Stromal cell of bone marrow (primary cell): Measurements from ENCODE around the gene MCC.

Source experiments
- DNase-seq: peaks from one replicate; pipeline ENCODE4 v3.0.0-alpha.2; 2012; ENCODE audit warnings: low read depth

MCC gene

DNA sequence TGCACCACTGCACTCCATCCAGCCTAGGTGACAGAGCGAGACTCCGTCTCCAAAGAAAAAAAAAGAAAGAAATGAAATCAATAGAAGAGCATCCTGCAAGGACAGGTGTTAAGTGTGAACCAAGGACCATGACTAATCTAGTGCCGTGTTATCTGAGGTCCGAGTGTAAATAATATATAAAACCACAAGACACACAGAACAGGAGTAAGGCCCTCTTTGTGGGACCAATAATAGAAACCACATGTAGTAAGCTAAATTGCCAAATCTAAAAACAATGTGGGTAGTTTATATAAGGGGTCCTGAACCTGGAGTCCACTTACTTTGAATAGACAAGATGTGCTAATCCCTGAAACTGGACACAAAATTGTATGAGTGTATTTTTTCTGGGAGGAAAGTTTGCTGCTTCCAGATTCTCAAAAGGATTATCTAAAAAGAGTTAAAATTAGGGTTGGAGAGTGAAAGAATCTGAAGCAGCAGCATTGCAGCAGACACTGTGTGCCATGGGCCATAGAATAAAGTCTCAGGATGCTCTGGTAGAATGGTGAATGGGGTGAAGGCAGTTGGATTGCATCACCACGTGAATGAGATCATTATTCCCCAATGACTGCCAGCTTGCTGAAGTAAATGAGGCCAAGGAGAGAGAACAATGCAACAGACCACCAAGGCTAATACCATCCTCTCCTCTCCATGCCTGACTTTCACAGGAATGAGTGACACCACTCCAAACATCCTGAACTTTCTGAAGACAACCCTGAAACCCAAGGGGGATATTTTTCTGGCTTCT lies 288.9 kb downstream of the MCC start:
- peak; percentile 32 for DNase-seq

DNA sequence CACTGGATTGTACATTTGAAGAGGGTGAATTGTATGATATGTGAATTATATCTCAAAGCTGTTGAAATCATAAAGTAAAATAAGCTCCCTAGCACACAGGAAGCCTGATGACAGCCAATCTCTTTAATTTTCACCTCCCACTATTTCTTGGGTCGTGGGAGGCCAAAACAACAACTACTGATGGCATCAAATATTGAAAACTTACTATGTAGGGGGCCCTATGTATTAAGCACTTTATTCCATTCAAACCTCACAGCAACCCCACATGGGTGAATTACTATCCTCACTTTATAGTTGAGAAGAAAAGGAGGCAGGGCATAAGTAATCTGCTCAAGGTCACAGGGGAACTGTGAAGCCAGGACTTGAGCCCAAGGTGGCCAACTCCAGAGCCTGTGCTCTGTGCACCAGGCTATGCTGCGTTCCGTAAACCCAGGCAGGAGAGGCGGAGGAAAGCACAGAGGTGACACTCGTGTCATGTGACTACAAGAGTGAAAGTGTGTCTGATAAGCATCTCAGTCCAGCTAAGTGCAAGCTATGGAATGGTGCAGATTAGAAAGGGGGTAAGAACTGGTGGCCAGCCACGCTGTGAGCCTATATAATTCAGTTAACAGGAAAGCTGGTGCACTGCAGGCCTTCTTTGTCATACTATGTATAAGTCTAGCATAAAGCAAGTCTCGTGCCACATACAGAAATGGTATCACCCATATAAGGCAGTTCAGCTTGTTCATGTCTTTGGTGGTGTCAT lies 290.6 kb downstream of the MCC start:
- DNase-seq = no peak

DNA sequence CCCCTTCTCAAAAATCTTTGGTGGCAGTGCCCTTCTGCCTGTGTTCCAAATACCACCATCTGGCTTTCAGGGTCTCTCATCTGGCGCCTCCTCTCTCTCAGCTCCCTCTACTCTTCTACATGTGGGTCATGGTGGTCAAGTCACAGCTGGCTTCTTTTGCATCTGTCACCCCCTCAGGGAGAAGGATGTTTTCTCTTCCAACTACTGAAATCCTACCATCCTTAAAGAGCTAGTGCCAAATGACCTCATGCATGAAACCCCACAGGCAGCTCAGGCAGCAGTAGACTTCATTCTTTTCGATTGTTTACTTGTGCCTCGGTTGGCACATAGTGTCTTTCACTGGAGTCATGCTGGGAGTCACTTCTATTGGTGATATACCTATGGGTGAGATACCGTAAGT lies 292.5 kb downstream of the MCC start:
- no peak for DNase-seq

DNA sequence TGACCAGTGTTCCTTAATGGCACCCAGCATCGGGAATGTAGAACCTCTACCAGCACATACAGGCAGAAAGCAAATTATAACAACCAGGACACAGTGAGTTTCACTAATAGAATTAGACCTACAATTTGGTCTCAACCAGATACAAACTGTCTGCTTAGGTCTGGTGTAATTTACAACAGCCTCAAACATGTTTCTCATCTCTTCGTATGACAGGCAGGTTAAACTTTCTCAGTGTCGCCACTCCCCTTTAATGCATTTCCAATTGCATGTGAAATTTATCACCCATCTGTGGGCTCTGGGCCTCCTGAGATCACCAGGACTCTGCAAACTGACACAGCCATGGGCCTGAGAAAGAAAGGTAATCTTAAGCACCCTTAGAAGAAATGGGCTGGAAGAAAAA lies 293.0 kb downstream of the MCC start:
- no peak for DNase-seq

DNA sequence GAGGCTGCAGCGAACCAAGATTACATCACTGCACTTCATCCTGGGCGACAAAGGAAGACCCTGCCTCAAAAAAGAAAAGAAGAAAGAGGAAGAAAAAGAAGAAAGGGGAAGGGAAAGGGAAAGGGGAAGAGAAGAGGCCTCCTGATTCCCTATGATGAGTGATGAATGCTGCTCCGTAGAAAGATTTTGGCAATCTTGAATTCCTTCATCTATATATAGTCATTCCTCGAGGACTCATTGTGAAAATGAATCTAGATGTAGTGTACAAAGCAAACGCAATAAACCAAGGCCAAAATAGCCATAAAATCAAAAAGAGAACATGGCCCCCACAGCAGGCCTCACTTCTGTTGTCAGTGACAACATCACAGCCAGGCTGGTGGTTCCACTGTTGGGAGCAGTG lies 293.7 kb downstream of the MCC start:
- DNase-seq = no peak

DNA sequence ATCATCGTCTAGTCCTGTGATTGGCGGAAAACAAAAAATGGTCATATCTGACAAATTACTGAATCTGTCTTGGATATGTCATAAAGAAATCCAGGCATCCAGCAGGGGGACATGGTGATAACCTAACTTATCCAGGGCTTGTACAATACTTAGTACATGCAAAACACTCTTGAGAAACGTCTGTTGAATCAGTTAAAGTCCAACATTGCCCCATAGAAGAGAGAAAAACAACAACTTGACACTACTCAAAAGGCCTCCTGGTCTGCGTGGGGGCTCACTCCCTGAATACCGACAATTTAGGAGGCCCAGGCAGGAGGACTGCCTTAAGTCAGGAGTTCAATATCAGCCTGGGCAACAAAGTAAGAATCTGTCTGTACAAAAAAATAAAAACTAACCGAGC lies 294.1 kb downstream of the MCC start:
- no peak for DNase-seq

DNA sequence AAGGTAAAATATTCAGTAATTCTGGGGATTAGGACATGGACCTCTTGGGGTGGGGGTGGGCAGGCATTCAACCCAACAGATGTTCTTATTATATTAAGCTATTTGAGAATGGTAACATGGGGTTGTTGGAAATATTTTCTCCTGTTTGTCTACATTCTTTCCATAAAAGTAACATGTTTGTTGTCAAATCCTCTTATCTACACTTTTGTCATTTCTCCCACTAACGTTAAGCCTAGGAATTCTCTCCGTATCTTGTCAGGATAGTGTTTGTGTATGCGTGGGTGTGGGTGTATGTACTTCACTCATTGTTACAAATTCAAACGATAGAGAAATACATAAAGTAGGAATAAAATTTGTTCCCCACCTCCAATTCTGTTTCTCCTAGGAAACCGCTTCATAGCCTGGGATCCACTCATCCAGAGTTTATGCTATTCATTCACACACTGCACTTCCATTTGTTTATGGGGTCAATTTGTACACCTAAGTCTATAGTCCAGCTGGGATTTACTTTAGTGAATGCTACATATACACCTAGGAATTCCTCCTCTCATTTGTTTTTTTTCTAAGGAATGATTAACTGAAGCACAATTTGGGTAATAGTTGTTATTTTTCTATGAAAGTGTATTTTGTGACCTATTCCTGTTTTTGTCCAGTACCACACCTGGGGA lies 294.8 kb downstream of the MCC start:
- no peak for DNase-seq

DNA sequence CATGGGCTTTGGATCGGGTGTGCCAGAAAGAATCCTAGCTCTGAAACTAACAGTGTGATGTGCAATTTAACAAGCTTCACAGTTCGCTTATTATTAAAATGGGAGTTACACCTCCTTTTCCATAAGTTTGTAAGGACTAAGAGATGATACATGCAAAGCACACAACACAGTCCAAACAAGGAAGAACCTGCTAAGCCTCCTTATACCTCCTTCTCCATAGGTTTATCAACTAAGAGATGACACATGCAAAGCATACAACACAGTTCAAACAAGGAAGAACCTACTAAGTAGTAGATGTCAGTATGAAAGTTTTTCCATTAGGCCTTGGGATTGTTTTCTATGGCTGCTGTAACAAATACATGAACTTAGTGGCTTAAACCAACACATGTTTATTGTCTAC lies 295.7 kb downstream of the MCC start:
- no peak for DNase-seq

DNA sequence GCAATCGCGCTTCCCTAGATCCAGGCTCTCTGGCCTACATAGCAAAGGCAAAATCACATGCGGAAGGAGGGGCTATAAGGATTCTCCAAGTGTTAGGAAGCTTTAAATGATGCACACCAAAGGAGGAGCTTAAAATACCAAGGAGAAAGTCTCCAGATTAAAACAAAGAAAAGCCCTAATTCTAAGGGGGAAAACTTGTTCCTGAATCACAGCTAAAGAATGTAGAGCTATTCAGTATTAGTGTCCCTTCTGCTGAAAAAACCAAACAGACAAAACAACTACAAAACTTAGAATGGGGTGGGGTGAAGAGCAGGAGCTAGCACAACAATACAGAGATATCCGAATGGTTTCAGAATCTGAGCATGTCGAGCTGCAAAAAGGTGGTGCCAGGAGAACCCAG lies 297.9 kb downstream of the MCC start:
- DNase-seq = no peak

DNA sequence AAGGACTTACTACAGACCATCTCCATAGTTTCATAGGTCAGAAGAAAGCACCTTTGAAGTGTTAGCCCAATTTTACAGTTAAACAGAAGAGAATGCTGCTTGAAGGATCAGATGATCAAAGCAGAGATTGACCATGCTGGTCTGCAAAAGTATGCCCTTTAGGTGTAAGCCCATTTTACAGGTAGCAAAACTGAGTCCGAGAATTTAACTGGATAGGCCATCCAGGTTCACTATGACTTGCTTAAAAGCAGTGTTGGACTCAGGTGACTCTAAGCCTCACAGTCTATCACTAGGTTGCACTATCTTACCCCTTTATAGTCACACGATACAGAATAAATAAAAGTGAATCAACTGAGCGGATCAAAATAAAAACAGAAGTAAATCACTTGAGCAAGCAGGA lies 299.0 kb downstream of the MCC start:
- no peak for DNase-seq

DNA sequence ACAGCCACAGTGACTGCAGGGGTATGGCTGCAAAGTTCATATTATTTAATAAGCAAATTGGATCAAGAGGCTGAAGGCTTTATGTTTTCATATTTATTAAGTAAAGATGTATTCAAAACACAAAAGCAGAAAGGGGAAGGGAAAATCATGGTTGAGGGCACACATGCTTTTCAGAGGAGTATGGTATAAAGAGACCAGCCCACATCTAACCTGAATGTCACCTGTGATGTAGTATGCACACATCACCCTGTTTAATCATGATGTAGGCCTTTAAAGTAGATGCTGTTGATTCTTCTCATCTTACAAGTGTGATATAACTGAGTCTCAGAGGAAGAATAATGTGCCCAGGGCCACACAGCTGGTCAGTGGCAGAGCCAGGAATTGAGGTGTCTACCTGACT lies 299.8 kb downstream of the MCC start:
- DNase-seq = no peak

DNA sequence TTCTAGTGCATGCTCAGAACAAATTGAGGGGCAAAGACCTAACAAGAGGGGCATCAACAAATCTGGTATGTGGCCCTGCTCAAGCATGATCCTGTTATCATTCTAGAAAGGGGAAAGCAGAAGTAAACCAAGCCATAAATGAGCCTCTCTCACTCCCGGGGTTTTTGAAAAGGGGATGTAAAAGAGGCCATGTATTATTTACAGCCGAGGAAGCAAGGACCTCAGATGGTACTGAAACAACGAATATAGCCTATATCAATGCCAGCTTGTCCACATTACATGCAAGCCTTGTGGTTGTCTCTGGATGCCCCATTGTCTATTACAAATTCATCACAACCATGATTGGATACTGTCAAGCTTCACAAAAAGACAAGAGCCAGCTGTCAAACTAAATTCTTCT lies 300.3 kb downstream of the MCC start:
- no peak for DNase-seq

DNA sequence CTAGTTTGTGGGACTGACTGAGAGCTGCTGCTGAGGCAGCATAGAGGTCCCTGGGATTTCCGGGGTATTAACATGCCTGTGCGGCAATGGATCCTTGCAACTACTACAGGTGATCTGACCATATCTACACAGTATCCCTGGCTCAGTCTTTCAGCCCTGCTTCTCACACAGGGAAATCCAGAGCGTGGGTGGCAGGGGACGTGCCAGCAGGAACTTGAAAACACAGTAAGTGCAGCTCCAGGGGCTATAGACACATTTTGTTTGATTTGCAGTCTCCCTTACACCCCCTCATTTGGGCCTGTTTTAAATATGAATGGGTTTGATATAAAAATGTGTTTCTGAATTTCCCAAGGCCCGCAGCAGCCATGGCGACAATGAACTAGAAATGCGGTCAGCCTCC lies 302.2 kb downstream of the MCC start:
- DNase-seq = no peak

DNA sequence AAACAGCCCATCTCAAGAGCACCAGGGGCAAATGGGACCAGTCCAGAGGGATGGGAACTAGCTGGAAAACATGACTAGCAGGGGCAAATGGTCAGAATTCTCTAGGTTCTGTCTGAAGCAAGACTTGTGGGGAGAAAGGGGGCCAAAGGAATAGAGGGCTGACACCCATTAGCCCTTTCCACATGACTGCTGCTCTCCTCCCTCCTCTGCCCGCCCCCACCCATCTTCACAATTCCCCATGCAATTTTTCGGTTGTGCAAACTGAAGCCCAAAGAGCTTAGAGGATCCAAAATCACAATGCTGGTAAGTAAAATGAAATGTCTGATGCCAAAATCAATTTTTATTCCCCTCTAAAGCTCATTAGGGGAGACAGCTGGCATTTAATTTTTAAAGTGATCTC lies 304.6 kb downstream of the MCC start:
- no peak for DNase-seq

DNA sequence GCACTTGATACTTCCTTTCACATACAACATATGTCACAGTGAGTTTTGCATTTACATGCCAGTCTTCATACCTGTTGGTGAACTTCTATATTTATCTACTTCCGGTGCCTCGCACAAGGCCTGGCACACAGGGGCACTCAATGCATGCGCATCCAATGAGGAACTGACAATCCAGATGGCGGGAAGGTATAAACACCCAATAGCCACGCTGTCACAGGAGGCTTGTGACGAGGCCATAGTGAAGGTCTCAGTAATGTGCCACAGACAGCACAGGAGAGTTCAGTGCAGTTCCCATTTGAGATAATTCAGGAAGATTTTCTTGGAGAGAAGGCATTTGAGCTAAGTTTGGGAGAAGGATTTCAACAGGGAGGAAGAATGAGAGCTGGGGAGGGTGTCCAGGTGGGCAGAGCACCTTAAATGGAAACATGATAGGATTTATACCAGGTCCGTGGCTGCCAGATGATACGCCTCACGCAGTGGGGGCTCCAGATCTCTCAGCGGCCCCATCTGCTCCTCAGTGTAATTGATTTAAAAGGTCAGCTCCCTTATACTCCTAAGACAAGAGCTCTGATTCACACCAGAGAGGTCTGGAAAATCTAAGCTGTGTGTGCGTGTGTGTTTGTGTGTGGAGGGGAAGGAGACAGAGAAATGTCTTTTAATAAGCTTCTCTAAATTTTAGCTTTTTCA lies 305.5 kb downstream of the MCC start:
- no peak for DNase-seq

DNA sequence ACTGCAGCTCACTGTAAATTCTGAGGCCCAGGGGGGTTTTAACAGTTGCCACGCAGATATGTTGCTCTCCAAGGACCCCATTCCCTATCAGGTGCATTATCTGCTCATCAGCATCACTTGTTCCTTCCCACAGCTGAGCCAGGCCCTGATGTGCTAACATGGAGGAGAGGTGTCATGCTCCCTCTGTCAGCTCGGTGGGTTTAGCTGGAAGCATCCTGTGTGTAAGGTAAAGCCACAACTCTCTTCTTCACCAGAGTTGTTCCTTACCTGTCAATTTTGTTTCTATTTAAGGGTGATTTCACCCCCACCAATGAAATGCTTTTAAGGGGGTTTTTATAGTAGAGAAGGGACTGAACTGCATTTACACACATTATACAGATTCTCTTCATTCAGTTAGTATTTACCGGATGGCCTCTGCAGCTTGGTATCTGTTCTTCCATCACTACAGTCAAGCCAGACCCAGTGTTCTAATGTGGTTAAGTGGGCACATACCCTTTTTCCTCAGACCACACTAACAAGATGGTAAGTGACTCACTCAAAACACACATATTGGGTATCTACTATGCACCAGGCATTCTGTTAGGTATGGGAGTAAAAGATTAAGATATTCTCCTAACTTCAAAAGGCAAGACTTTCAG lies 306.3 kb downstream of the MCC start:
- no peak for DNase-seq

DNA sequence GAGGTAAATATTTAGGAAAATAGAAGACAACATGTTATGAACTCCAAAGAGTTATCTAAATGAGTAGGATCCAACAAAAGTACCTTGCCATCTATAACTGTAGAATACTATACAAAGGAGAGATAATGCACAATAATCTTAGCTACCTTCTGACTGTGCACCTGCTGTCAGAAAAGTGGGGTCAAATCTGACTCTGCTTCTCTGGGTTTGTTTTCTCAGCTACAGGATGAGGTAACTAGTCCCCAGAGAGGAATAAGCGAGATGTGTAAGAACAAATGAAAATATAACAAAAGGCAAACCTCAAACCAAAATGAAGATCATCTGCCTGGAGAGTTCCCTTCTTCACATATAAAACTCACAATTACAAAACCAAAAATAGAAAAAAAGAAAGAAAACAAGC lies 306.8 kb downstream of the MCC start:
- DNase-seq = no peak

DNA sequence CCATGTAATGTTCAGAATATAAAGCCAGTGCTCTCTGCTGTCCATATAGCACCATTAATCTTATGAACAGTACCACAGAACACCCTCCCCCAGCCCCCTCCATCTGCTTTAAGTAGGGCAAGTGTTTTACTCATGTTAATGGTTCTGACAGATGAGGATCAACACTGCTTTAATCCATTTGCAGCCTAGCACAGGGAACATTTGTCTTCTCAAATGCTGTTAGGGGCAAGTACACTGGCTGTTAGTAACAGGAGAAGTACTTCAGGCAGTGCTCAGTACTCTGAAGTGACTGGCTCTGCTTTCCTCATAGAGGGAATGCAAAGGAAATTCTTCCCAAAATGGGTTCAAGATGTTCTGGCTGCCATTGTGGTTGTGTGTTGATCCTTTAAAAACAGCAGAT lies 309.1 kb downstream of the MCC start:
- DNase-seq = no peak

DNA sequence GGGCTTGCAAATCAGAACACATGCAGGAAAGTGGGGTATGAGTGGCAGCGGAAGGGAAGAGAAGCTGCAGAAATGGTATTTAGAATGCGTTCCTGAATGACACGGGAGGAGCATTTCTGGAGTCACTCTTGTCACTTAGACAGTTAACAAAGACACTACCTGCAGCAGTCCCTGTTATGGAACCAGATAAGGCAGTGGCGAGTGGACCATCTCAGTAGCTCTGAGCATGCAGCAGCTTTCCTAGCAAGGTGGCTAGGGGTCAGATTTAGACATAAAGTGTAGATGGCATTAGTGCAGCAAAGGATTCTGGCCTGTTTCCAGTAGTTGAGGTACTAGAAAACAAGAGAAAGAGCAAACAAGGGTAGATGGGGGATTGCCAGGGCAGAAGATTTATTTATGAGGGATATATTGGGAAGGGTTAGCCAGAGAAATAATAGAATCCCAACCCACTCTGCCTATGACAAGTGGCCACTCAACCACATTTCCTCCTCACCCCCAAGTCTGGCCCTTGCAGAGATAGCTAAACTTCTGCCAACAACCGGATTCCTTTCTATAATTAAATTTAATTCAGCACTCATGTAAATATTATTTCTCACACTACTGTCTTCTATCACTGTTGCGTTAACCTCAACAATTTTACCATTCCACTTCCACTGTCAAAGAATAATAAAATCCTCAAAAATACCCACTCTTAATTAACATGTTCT lies 310.0 kb downstream of the MCC start:
- no peak for DNase-seq

DNA sequence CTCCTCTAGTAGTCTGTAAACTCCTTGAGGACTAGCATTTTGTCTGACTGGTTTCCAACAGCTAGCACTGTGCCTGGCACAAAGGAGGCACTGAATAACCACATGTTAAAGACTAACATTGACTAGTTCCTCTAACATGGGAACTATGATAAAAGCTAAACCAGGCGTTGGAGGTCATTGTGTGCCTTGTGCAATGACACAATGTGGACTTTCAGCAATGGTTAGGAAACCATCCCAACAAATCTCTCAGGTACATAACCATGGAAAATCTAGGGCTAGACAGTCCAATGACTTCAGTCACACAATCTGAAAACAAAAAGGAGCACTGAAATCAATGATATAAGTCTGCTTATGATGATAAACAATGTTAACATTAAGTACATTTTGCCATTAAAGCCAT lies 311.0 kb downstream of the MCC start:
- DNase-seq = no peak

DNA sequence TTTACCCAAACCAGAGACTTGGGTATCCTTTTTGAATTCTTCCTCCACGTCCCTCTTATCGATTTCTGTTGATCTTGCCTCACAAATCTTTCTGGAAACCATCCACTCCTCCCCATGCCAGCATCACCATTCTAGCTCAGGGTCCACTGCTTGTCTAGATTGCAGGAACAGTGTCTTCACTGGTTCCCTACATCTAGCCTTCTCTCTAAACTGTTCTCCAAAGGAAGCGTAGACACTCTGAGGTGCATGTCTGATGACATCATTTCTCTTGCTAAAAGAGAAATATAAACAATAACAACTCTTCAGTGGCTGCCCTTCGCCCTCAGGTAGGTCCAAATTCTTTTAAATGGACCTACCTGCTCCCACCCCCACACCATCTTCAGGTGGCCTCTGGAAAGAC lies 311.5 kb downstream of the MCC start:
- DNase-seq = no peak

DNA sequence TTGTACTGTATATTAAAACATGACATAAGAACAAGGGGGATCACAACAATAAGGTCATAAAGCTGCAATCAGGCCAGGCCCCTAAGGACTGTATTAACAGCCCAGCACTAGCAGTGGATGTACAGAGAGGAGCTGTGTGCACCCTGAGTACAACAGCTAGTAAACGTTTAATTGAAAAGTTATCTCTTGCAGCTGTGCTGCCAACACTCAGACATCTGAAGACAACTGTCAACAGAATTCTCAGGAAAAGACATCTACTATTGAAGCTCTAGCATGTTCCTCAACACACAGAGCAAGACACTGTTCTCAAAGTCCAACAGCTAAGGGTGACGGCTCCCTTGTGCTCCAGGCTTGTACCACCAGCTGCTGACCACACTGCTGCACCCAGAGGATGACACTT lies 312.1 kb downstream of the MCC start:
- DNase-seq = no peak
